Measurements from ENCODE around the gene OPRM1. TPM values are rescaled to one million over a fixed set of nuclear protein-coding genes. Genes with fewer than 3 reads are reported as not detected.

OPRM1 gene
- total RNA-seq, 1 experiment from 2014 or later, result not detected

GRCh38 chr6:154143753-154144152 lies 104.7 kb downstream of the OPRM1 start (continued):
- TF ChIP-seq ZFX (IDR thresholded peaks at IDR 0.05) (no peak), CBX3 (IDR thresholded peaks at IDR 0.05; ENCODE audit: low read depth) (no peak), EZH2 (IDR thresholded peaks at IDR 0.05) (no peak), CEBPB (IDR thresholded peaks at IDR 0.05; ENCODE audit: low read depth) (no peak), POLR2AphosphoS5 (IDR thresholded peaks at IDR 0.05; ENCODE audit: low read depth, low read length) (no peak), RAD21 (IDR thresholded peaks at IDR 0.05; ENCODE audit: low read depth) (no peak)

GRCh38 chr6:154154389-154154967 lies 115.4 kb downstream of the OPRM1 start:
- no TSS peak for BruUV-seq (replicated peaks)
- intact Hi-C loops (cut with micrococcal nuclease), result loop anchor here (1.0 to 10.0 kb wide), 7 partner anchors 216 to 1018 kb away; no protein-coding TSS in a partner anchor
- Histone ChIP-seq H3K27ac (ENCODE audit: low read depth, low read length) (no peak overlapping the region), H3K9me2 (ENCODE audit: insufficient read depth) (no peaks in the 10 kb centered on the region), H3K9ac (ENCODE audit: low read length) (no peak overlapping the region), H3K79me2 (ENCODE audit: insufficient read depth, low read length) (no peaks in the 10 kb centered on the region), H2AFZ (ENCODE audit: low read depth, low read length, poor library complexity, severe bottlenecking) (peak overlapping the region; percentile 92), H3K4me2 (ENCODE audit: low read length) (no peak overlapping the region), H3K9me3 (ENCODE audit: control insufficient read depth in 1 of 2, insufficient read depth in 1 of 2, low read depth in 1 of 2, low read length in 2 of 2) (no peaks in the 10 kb centered on the region), H3K36me3 (ENCODE audit: control insufficient read depth in 1 of 2, insufficient read depth in 2 of 2, low read length in 2 of 2) (no peaks in the 10 kb centered on the region), H3K27me3 (ENCODE audit: insufficient read depth, low read length) (no peaks in the 10 kb centered on the region), H3K4me1 (ENCODE audit: control insufficient read depth in 1 of 2, insufficient read depth in 2 of 2, low read length in 2 of 2) (no peaks in the 10 kb centered on the region), H4K20me1 (ENCODE audit: insufficient read depth) (no peaks in the 10 kb centered on the region), H3K4me3 (replicated peaks in 1 of 2; ENCODE audit: low read depth in 1 of 2, low read length in 2 of 2) (no peak overlapping the region)
- ChIA-PET POLR2A (interaction anchor here (0.7 kb wide), 1 partner anchor 825 kb away, joined by 3 read pairs; no protein-coding TSS in a partner anchor), RAD21 (ENCODE audit: low non-redundant PET in 1 of 2, low total read pairs in 2 of 2, uncharacterized antibody in 2 of 2, unreplicated experiment in 2 of 2) (interaction anchor here in 1 of 2 experiments (1.6 kb wide), 1 partner anchor 123 kb away, joined by 4 read pairs; no protein-coding TSS in a partner anchor), CTCF (interaction anchor here (0.9 to 3.2 kb wide), 3 partner anchors 12 to 216 kb away, joined by 3 to 22 read pairs (median 19); no protein-coding TSS in a partner anchor)
- TF ChIP-seq CEBPB (IDR thresholded peaks at IDR 0.05; ENCODE audit: low read depth) (no peak), ZBTB33 (IDR thresholded peaks at IDR 0.05; ENCODE audit: extremely low read depth, insufficient replicate concordance, low read length) (no peak), ELF1 (IDR thresholded peaks at IDR 0.05; ENCODE audit: borderline replicate concordance, low read depth) (no peak), YY1 (IDR thresholded peaks at IDR 0.05; ENCODE audit: extremely low read depth, insufficient replicate concordance, low read depth, low read length) (peak; percentile 85), ZFX (IDR thresholded peaks at IDR 0.05) (no peak), ZNF274 (IDR thresholded peaks at IDR 0.05; ENCODE audit: low read depth, low read length) (no peak), RAD21 (IDR thresholded peaks at IDR 0.05; ENCODE audit: low read depth) (peak; percentile 86), CTCF (IDR thresholded peaks at IDR 0.05 in 2 of 3, conservative IDR thresholded peaks at IDR 0.05 in 1 of 3; ENCODE audit: borderline replicate concordance in 1 of 3, insufficient read depth in 1 of 3, low read depth in 2 of 3, low read length in 2 of 3) (peak; percentile 54 to 86 (median 62)), SRF (IDR thresholded peaks at IDR 0.05; ENCODE audit: low read depth) (no peak), TCF7L2 (IDR thresholded peaks at IDR 0.05; ENCODE audit: borderline replicate concordance, extremely low read depth, insufficient read depth, insufficient read length) (no peak), EZH2phosphoT487 (IDR thresholded peaks at IDR 0.05; ENCODE audit: borderline replicate concordance) (no peak)
- no peak for ATAC-seq
- peak; percentile 62 for DNase-seq (ENCODE audit: low read depth, low spot score)
